Left ventricle myocardium inferior (tissue), 1 donor: Measurements from ENCODE around the gene PTPRG. TPM values are rescaled to one million over a fixed set of nuclear protein-coding genes. Genes with fewer than 3 reads are reported as not detected.

Source experiments
- DNase-seq: peaks from one replicate; pipeline ENCODE4 v3.0.0-alpha.2; 2020
- H3K27ac ChIP-seq: fragments of 200-600 bp; replicated peaks from 2 replicates; pipeline ENCODE4 v1.8.0; 2021
- H3K27me3 ChIP-seq: fragments of 200-600 bp; 2 replicates; pipeline ENCODE4 v1.8.0; 2021; ENCODE audit warnings: low read depth
- H3K36me3 ChIP-seq: fragments of 200-600 bp; 2 replicates; pipeline ENCODE4 v1.8.0; 2021
- H3K4me1 ChIP-seq: fragments of 200-600 bp; 2 replicates; pipeline ENCODE4 v1.8.0; 2021
- H3K4me3 ChIP-seq: fragments of 200-600 bp; 2 replicates; pipeline ENCODE4 v1.8.0; 2021; ENCODE audit warnings: mild to moderate bottlenecking, moderate library complexity
- H3K9me3 ChIP-seq: fragments of 200-600 bp; replicated peaks from 2 replicates; pipeline ENCODE4 v1.8.0; 2021
- CTCF ChIP-seq: fragments of 200-600 bp; IDR thresholded peaks from 2 replicates; pipeline ENCODE4 v1.8.0; 2021; ENCODE audit warnings: antibody characterized with exemption, mild to moderate bottlenecking, borderline replicate concordance
- intact Hi-C: fragments of 100-400 bp; cut with micrococcal nuclease; formaldehyde crosslinking; loops from one replicate; pipeline ENCODE4 v1.11.0; 2022
- total RNA-seq: library from RNA; stranded (reverse); fragmentation: NEBNext Ultra II Directional; extraction: Animal tissue kit (Norgen Biotek cat#: 25700); gene quantifications from one replicate; pipeline ENCODE4 v1.2.1, GENCODE V29; 2021
- donor health status: DM: no; HTN: yes; CAD: no; lungs with severe emphysema.

The PTPRG gene
- total RNA-seq, 1 donor from 2014 or later: 29.6 TPM

- no peak overlapping the region for H3K27ac ChIP-seq
- no peaks in the 10 kb centered on the region for H3K36me3 ChIP-seq
- DNase-seq: no peak
- H3K4me3 ChIP-seq: no peak overlapping the region
- TF ChIP-seq CTCF: no peak
- H3K27me3 ChIP-seq: no peaks in the 10 kb centered on the region
- H3K9me3 ChIP-seq: no peaks in the 10 kb centered on the region
- intact Hi-C loops: no loop called here
- H3K4me1 ChIP-seq: peaks cover 88% of the 10 kb centered on the region
Measured at GRCh38 chr3:61579685-61580084, 18.3 kb downstream of the PTPRG start.

GRCh38 chr3:61580982-61581643 is 19.7 kb downstream of the PTPRG start:
- Histone ChIP-seq H3K9me3 (no peaks in the 10 kb centered on the region), H3K4me3 (no peak overlapping the region), H3K4me1 (peaks cover 85% of the 10 kb centered on the region), H3K27ac (peak overlapping the region; percentile 11), H3K27me3 (no peaks in the 10 kb centered on the region), H3K36me3 (no peaks in the 10 kb centered on the region)
- TF ChIP-seq CTCF: no peak
- intact Hi-C loops: no loop called here
- DNase-seq: no peak

- peaks cover 85% of the 10 kb centered on the region for H3K4me1 ChIP-seq
- H3K36me3 ChIP-seq: no peaks in the 10 kb centered on the region
- no peaks in the 10 kb centered on the region for H3K27me3 ChIP-seq
- no peak for TF ChIP-seq CTCF
- peak overlapping the region; percentile 25 for H3K27ac ChIP-seq
- no peak overlapping the region for H3K4me3 ChIP-seq
- DNase-seq: no peak
- H3K9me3 ChIP-seq: no peaks in the 10 kb centered on the region
- intact Hi-C loops: no loop called here
Measured at GRCh38 chr3:61582287-61582686, 20.9 kb downstream of the PTPRG start.

- intact Hi-C loops: no loop called here
- H3K27ac ChIP-seq: peak overlapping the region; percentile 25
- no peaks in the 10 kb centered on the region for H3K36me3 ChIP-seq
- peaks cover 85% of the 10 kb centered on the region for H3K4me1 ChIP-seq
- no peak for DNase-seq
- no peak overlapping the region for H3K4me3 ChIP-seq
- no peaks in the 10 kb centered on the region for H3K27me3 ChIP-seq
- no peak for TF ChIP-seq CTCF
- H3K9me3 ChIP-seq: no peaks in the 10 kb centered on the region
Measured at GRCh38 chr3:61582846-61583245, 21.5 kb downstream of the PTPRG start.

- peak overlapping the region; percentile 28 for H3K27ac ChIP-seq
- intact Hi-C loops: no loop called here
- H3K4me1 ChIP-seq: peaks cover 84% of the 10 kb centered on the region
- no peak for DNase-seq
- no peak for TF ChIP-seq CTCF
- H3K36me3 ChIP-seq: peaks cover 8% of the 10 kb centered on the region
- H3K9me3 ChIP-seq: no peaks in the 10 kb centered on the region
- no peak overlapping the region for H3K4me3 ChIP-seq
- H3K27me3 ChIP-seq: no peaks in the 10 kb centered on the region
Measured at GRCh38 chr3:61583890-61584875, 22.8 kb downstream of the PTPRG start.
